ENCODE data around the gene C16orf78.

The C16orf78 gene

DNA sequence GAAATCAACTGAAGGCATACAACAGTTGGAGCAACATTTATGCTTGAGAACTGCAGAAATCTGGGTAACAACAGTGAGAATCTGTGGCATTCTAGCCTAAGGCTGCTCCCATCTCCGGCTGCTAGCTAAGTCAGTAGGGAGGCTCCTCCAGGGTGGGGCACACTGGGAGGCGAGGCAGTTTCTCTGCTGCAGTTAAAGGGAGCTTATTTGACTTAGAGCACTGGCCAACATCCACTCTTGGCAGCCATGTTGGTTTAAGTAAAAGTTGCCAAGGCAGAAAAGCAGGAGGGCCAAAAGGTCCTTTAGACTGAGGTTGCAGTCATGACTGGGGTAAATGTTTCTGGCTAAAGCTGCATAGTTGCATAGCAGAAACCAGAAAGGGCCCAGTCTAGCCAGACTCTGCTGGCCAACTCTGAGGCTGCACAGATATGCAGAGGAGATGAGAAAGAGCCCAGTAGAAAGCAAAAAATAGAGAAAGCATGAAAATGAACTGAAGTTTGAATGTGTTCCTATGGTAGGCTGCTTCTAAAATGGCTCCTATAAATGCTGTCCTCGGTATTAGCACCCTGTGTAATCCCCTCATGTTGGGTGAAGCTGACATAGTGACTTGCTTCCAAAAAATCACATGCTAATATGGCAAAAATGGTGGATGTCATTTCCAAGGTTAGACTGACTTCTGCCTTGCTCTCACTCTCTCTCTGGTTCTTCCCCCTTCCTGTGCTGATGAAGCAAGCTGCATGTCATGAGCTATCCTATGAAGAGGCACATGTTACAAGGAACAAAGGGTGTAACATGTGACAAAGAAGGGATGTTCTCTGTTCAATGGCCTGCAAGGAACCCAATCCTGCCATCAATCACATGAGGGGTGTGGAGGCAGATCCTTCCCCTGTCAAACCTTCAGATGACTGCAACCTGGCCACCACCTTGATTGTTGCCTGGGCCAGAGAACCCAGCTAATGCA is 3.7 kb upstream of the C16orf78 start:
- Histone ChIP-seq H4K20me1 (ENCODE audit: insufficient read depth, low read length) (no peaks in the 10 kb centered on the region), H3K4me3 (ENCODE audit: low read depth, low read length, poor library complexity, severe bottlenecking) (no peak overlapping the region), H3K9ac (ENCODE audit: low read length) (no peak overlapping the region), H3K36me3 (ENCODE audit: insufficient read depth, low read length) (no peaks in the 10 kb centered on the region), H3K27ac (ENCODE audit: low read depth, low read length, poor library complexity, severe bottlenecking) (no peak overlapping the region), H3K9me2 (ENCODE audit: low read depth, low read length) (no peaks in the 10 kb centered on the region), H2AFZ (ENCODE audit: low read length) (no peak overlapping the region), H3K4me2 (ENCODE audit: low read length) (no peak overlapping the region), H3K27me3 (ENCODE audit: insufficient read depth, low read length) (no peaks in the 10 kb centered on the region; the same call in 1 of the 2 replicates), H3K79me2 (ENCODE audit: insufficient read depth, low read length) (no peaks in the 10 kb centered on the region), H3K9me3 (ENCODE audit: low read length) (no peaks in the 10 kb centered on the region), H3F3A (ENCODE audit: insufficient read depth, low read length) (no peaks in the 10 kb centered on the region), H3K4me1 (ENCODE audit: insufficient read depth, low read length, severe bottlenecking) (peaks cover 26% of the 10 kb centered on the region)
- TF ChIP-seq EZH2 (IDR thresholded peaks at IDR 0.05; ENCODE audit: borderline replicate concordance, low read length), result no peak
- TF ChIP-seq, protein P1, sequence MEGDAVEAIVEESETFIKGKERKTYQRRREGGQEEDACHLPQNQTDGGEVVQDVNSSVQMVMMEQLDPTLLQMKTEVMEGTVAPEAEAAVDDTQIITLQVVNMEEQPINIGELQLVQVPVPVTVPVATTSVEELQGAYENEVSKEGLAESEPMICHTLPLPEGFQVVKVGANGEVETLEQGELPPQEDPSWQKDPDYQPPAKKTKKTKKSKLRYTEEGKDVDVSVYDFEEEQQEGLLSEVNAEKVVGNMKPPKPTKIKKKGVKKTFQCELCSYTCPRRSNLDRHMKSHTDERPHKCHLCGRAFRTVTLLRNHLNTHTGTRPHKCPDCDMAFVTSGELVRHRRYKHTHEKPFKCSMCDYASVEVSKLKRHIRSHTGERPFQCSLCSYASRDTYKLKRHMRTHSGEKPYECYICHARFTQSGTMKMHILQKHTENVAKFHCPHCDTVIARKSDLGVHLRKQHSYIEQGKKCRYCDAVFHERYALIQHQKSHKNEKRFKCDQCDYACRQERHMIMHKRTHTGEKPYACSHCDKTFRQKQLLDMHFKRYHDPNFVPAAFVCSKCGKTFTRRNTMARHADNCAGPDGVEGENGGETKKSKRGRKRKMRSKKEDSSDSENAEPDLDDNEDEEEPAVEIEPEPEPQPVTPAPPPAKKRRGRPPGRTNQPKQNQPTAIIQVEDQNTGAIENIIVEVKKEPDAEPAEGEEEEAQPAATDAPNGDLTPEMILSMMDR (IDR thresholded peaks at IDR 0.05; ENCODE audit: low read length), result no peak

DNA sequence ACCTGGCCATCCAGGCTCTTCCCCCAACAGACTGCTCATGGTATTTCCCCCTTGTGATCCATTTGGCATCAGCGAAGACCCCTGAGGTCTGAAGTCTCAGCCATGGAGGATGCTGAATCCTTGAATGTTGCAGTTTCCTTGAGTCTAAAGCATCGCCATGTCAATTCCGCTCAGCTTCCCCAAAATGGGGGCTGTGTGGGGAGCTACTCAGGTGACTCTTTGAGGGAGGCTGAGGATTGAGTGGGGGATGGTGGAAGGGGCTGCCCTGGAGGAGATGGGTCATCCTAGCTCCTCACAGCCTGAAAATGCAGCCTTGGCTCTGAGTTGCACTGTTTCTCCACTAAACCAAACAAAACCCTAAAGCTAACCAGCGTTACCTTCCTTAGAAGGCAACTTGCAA is 2.6 kb downstream of the C16orf78 start:
- Histone ChIP-seq H3K9me2 (ENCODE audit: low read depth, low read length) (no peaks in the 10 kb centered on the region), H3K4me2 (ENCODE audit: low read length) (no peak overlapping the region), H3F3A (ENCODE audit: insufficient read depth, low read length) (no peaks in the 10 kb centered on the region)

DNA sequence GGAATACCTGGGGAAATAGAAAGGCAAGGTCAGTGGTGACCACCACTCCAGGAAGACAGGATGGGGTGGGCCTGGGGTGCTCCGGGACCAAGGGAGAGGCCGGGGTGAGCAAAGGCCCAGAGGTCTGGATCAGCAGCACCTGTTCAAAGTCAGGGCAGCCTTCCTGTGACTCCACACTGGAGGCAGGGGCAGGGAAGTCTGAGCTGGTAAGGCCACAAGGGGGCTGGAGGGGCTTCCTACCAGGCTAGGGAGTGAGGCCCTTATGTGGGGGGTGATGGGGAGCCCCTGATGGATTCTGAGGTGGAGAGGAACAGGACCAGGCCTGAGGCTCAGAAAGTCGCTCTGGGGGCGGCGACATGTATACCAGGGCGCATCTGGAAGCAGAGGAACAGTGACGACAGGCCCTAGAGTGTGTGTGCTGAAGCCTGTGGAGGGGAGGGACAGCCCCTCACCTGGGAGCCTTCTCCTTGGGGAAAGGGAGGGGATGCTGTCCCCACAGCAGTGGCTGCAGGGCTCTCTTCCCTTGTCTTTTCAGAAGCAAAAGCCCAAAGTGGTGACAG is 3.7 kb downstream of the C16orf78 start:
- no peak overlapping the region for H3K9ac ChIP-seq (ENCODE audit: low read length)
- no peaks in the 10 kb centered on the region; the same call in 1 of the 2 replicates for H3K27me3 ChIP-seq (ENCODE audit: insufficient read depth, low read length)
- no peaks in the 10 kb centered on the region for H3K9me2 ChIP-seq (ENCODE audit: low read depth, low read length)
- no peaks in the 10 kb centered on the region for H3K9me3 ChIP-seq (ENCODE audit: low read length)
- no peaks in the 10 kb centered on the region for H3K4me1 ChIP-seq (ENCODE audit: insufficient read depth, low read length, severe bottlenecking)
- H3F3A ChIP-seq (ENCODE audit: insufficient read depth, low read length), result no peaks in the 10 kb centered on the region
- TF ChIP-seq, protein P1 (IDR thresholded peaks at IDR 0.05; ENCODE audit: low read length), result no peak
- TF ChIP-seq EZH2 (IDR thresholded peaks at IDR 0.05; ENCODE audit: borderline replicate concordance, low read length), result no peak
- H4K20me1 ChIP-seq (ENCODE audit: insufficient read depth, low read length), result no peaks in the 10 kb centered on the region
- H3K27ac ChIP-seq (ENCODE audit: low read depth, low read length, poor library complexity, severe bottlenecking), result no peak overlapping the region
- no peak overlapping the region for H3K4me2 ChIP-seq (ENCODE audit: low read length)
- no peak overlapping the region for H3K4me3 ChIP-seq (ENCODE audit: low read depth, low read length, poor library complexity, severe bottlenecking)
- H3K79me2 ChIP-seq (ENCODE audit: insufficient read depth, low read length), result no peaks in the 10 kb centered on the region
- H2AFZ ChIP-seq (ENCODE audit: low read length), result no peak overlapping the region
- no peaks in the 10 kb centered on the region for H3K36me3 ChIP-seq (ENCODE audit: insufficient read depth, low read length)

More for the DNA sequence above, 2.6 kb downstream of the C16orf78 start:
- Histone ChIP-seq H4K20me1 (ENCODE audit: insufficient read depth, low read length) (no peaks in the 10 kb centered on the region), H3K27ac (ENCODE audit: low read depth, low read length, poor library complexity, severe bottlenecking) (no peak overlapping the region), H3K79me2 (ENCODE audit: insufficient read depth, low read length) (no peaks in the 10 kb centered on the region), H3K4me1 (ENCODE audit: insufficient read depth, low read length, severe bottlenecking) (no peaks in the 10 kb centered on the region), H3K27me3 (ENCODE audit: insufficient read depth, low read length) (no peaks in the 10 kb centered on the region; the same call in 1 of the 2 replicates), H3K36me3 (ENCODE audit: insufficient read depth, low read length) (no peaks in the 10 kb centered on the region), H3K9ac (ENCODE audit: low read length) (no peak overlapping the region), H3K9me3 (ENCODE audit: low read length) (no peaks in the 10 kb centered on the region), H3K4me3 (ENCODE audit: low read depth, low read length, poor library complexity, severe bottlenecking) (no peak overlapping the region), H2AFZ (ENCODE audit: low read length) (no peak overlapping the region)
- TF ChIP-seq EZH2 (IDR thresholded peaks at IDR 0.05; ENCODE audit: borderline replicate concordance, low read length), result no peak
- TF ChIP-seq, protein P1 (IDR thresholded peaks at IDR 0.05; ENCODE audit: low read length), result no peak
